K562 (cell line): Measurements from ENCODE around the gene USP8. TPM values are rescaled to one million over a fixed set of nuclear protein-coding genes. Genes with fewer than 3 reads are reported as not detected.
A peak's percentile ranks its signal among the peaks of the same experiment; 100 is the strongest.

Experiments used
- CCAR2 ChIP-seq: fragments of 200-400 bp; formaldehyde crosslinking; IDR thresholded peaks from 2 replicates; pipeline ENCODE4 v1.6.1; 2017; ENCODE audit warnings: mild to moderate bottlenecking, low read depth, low read length
- HDAC6 ChIP-seq: IDR thresholded peaks from 2 replicates; pipeline ENCODE4 v1.6.1; 2012; ENCODE audit warnings: low read depth, mild to moderate bottlenecking, control low read depth, inconsistent platforms, low read length, moderate library complexity
- KAT2B ChIP-seq: IDR thresholded peaks from one replicate; pipeline ENCODE4 v1.6.1; 2012; ENCODE audit warnings: low read depth, mild to moderate bottlenecking, control low read depth, inconsistent platforms, low read length, moderate library complexity
- KDM1A ChIP-seq, 2 experiments: fragments of 450-650 bp; IDR thresholded peaks; 2 replicates each; pipeline ENCODE4 v1.6.1; 2016; ENCODE audit warnings: mild to moderate bottlenecking in 2 of 2
- NR2C1 ChIP-seq, 2 experiments: fragments of 450-650 bp; IDR thresholded peaks; 2 replicates each; pipeline ENCODE4 v1.6.1; 2017; ENCODE audit warnings: mild to moderate bottlenecking in 2 of 2, antibody characterized with exemption in 1 of 2, inconsistent platforms in 1 of 2, missing compliant biosample characterization in 1 of 2, missing genetic modification characterization in 1 of 2
- NR4A1 ChIP-seq, 2 experiments: fragments of 250-450 bp in 1 of 2; fragments of 450-650 bp in 1 of 2; sonication (Bioruptor Pico) in 1 of 2; IDR thresholded peaks; 2 replicates each; pipeline versions ENCODE4 v1.4.0 to v1.6.1; 2016 to 2020; ENCODE audit warnings: mild to moderate bottlenecking in 2 of 2, missing compliant biosample characterization in 1 of 2, missing genetic modification characterization in 1 of 2, moderate library complexity in 1 of 2
- POU5F1 ChIP-seq: fragments of 150-350 bp; IDR thresholded peaks from 2 replicates; pipeline ENCODE4 v1.6.1; 2014; ENCODE audit warnings: borderline replicate concordance, low read length, low read depth, mild to moderate bottlenecking; ENCODE audit not compliant: partially characterized antibody
- ZNF140 ChIP-seq: fragments of 250-450 bp; sonication (Bioruptor Pico); IDR thresholded peaks from 2 replicates; pipeline ENCODE4 v1.8.0; 2021; ENCODE audit warnings: moderate library complexity, mild to moderate bottlenecking, inconsistent platforms
- polyA plus RNA-seq, 8 experiments: library from polyadenylated mRNA; depleted of rRNA in 4 of 8; stranded (reverse) in 5 of 8; unstranded in 3 of 8; fragments of >200 nt; fragmentation: Nextera tagmentation in 2 of 8; fragmentation: Illumina TruSeq in 1 of 8; extraction: Ambion mirVana in 2 of 8; extraction: Trizol in 1 of 8; gene quantifications; 2 replicates each; pipeline versions ENCODE4 v1.2.1 to v1.2.3, GENCODE V29; 2011 to 2014; ENCODE audit warnings: inconsistent platforms in 1 of 8, missing spikeins in 1 of 8
- total RNA-seq, 7 experiments: library from RNA; depleted of rRNA in 6 of 7; stranded (reverse); fragments of >200 nt in 6 of 7; fragmentation: Illumina TruSeq in 2 of 7; extraction: Trizol in 2 of 7; gene quantifications; 2 replicates each; pipeline versions ENCODE4 v1.2.1 to v1.2.3, GENCODE V29; 2011 to 2021; ENCODE audit warnings: low replicate concordance in 1 of 7
- TF ChIP-seq, protein P1 (sequence below), 2 experiments: fragments of 200-800 bp in 1 of 2; sonication (Bioruptor generic) in 1 of 2; sonication (generic) in 1 of 2; formaldehyde crosslinking in 1 of 2; IDR thresholded peaks in 1 of 2; conservative IDR thresholded peaks in 1 of 2; 2 replicates each; pipeline versions ENCODE4 v1.5.0 to v1.6.1; 2016 to 2020; ENCODE audit warnings: missing compliant biosample characterization in 1 of 2, missing genetic modification characterization in 1 of 2, missing genetic modification reagents in 1 of 2
- TF ChIP-seq, protein P2 (sequence below): sonication (generic); formaldehyde crosslinking; IDR thresholded peaks from 2 replicates; pipeline ENCODE4 v1.8.0; 2022; ENCODE audit warnings: mild to moderate bottlenecking, missing genetic modification reagents
- TF ChIP-seq, protein P3 (sequence below): IDR thresholded peaks from 2 replicates; pipeline ENCODE4 v1.6.1; 2011; ENCODE audit warnings: borderline replicate concordance, low read depth, mild to moderate bottlenecking, moderate library complexity, low read length; ENCODE audit not compliant: insufficient read depth, poor library complexity, severe bottlenecking
- TF ChIP-seq, protein P4 (sequence below): fragments of 450-650 bp; formaldehyde crosslinking; IDR thresholded peaks from 2 replicates; pipeline ENCODE4 v1.4.0; 2020; ENCODE audit warnings: mild to moderate bottlenecking, mixed read lengths
- TF ChIP-seq, protein P5 (sequence below): fragments of 450-650 bp; IDR thresholded peaks from 2 replicates; pipeline ENCODE4 v1.6.1; 2017; ENCODE audit warnings: mild to moderate bottlenecking, moderate library complexity

The USP8 gene
- total and polyA plus RNA-seq, 9 of the 15 experiments (the other 6 are each of a cell fraction or from before 2014, with no cell fraction given): 35.1 to 58.4 (median 46.1) TPM

DNA sequence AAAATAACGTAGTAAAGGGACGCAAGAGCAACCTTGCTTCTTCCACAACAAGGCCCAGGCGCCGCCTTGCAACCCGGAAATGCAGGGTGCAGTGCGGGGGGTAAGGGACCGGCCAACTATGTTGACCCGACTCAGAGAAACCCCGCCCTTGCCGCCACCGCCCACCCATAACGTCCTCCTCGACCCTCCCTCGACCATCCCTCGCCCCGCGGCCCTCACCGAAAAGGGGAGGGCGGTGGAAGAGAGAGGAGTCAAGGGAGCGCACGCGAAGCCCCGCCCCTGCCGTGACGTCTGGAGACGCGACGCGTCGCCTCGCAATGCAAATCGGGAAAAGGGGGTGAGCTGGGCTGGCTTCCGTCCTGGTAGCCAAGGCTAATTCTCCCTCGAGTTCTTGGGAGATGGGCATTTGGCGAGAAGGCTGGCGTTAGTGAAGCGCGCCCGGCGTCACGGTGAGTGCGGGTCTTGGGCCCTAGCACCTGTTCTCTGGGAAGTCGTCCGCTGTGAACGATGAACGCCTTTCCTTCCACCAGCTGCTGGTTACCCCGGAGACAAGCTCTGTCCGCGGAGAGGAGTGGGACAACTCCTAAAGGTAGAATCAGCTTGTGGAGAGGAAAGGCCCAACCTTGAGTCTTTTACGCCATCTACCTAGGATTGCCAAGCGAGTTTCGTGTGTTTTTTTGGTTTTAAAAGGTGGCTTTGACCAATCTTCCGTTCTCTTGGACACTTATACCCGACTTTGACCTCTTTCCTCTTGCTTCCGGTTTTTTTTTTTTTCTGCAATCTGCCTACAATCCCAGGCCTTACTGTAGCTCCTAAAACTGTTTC, at the start of gene USP8 (continued):
- TF ChIP-seq CCAR2 (no peak), ZNF140 (CRISPR knock-in tag) (no peak), KAT2B (no peak), NR4A1 (CRISPR knock-in tag; IDR thresholded peaks at IDR 0.05) (peak; percentile 35; the same call in 1 of the 2 replicates), NR4A1 (tag; IDR thresholded peaks at IDR 0.05) (no peak), KDM1A (IDR thresholded peaks at IDR 0.05) (no peak; a peak in 2 of 4 replicates), HDAC6 (no peak), POU5F1 (no peak), NR2C1 (IDR thresholded peaks at IDR 0.05) (no peak; the same call in 1 of the 2 replicates), NR2C1 (tag; IDR thresholded peaks at IDR 0.05) (no peak)
- TF ChIP-seq, protein P1, sequence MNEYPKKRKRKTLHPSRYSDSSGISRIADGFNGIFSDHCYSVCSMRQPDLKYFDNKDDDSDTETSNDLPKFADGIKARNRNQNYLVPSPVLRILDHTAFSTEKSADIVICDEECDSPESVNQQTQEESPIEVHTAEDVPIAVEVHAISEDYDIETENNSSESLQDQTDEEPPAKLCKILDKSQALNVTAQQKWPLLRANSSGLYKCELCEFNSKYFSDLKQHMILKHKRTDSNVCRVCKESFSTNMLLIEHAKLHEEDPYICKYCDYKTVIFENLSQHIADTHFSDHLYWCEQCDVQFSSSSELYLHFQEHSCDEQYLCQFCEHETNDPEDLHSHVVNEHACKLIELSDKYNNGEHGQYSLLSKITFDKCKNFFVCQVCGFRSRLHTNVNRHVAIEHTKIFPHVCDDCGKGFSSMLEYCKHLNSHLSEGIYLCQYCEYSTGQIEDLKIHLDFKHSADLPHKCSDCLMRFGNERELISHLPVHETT (CRISPR knock-in tag; conservative IDR thresholded peaks at IDR 0.05 in 1 of 2, IDR thresholded peaks at IDR 0.05 in 1 of 2): peak in 1 of 2 experiments; percentile 72; a peak in 2 of 4 replicates
- TF ChIP-seq, protein P2, sequence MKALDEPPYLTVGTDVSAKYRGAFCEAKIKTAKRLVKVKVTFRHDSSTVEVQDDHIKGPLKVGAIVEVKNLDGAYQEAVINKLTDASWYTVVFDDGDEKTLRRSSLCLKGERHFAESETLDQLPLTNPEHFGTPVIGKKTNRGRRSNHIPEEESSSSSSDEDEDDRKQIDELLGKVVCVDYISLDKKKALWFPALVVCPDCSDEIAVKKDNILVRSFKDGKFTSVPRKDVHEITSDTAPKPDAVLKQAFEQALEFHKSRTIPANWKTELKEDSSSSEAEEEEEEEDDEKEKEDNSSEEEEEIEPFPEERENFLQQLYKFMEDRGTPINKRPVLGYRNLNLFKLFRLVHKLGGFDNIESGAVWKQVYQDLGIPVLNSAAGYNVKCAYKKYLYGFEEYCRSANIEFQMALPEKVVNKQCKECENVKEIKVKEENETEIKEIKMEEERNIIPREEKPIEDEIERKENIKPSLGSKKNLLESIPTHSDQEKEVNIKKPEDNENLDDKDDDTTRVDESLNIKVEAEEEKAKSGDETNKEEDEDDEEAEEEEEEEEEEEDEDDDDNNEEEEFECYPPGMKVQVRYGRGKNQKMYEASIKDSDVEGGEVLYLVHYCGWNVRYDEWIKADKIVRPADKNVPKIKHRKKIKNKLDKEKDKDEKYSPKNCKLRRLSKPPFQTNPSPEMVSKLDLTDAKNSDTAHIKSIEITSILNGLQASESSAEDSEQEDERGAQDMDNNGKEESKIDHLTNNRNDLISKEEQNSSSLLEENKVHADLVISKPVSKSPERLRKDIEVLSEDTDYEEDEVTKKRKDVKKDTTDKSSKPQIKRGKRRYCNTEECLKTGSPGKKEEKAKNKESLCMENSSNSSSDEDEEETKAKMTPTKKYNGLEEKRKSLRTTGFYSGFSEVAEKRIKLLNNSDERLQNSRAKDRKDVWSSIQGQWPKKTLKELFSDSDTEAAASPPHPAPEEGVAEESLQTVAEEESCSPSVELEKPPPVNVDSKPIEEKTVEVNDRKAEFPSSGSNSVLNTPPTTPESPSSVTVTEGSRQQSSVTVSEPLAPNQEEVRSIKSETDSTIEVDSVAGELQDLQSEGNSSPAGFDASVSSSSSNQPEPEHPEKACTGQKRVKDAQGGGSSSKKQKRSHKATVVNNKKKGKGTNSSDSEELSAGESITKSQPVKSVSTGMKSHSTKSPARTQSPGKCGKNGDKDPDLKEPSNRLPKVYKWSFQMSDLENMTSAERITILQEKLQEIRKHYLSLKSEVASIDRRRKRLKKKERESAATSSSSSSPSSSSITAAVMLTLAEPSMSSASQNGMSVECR (CRISPR knock-in tag): peak; percentile 87
- TF ChIP-seq, protein P3, sequence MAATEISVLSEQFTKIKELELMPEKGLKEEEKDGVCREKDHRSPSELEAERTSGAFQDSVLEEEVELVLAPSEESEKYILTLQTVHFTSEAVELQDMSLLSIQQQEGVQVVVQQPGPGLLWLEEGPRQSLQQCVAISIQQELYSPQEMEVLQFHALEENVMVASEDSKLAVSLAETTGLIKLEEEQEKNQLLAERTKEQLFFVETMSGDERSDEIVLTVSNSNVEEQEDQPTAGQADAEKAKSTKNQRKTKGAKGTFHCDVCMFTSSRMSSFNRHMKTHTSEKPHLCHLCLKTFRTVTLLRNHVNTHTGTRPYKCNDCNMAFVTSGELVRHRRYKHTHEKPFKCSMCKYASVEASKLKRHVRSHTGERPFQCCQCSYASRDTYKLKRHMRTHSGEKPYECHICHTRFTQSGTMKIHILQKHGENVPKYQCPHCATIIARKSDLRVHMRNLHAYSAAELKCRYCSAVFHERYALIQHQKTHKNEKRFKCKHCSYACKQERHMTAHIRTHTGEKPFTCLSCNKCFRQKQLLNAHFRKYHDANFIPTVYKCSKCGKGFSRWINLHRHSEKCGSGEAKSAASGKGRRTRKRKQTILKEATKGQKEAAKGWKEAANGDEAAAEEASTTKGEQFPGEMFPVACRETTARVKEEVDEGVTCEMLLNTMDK: no peak
- TF ChIP-seq, protein P4, sequence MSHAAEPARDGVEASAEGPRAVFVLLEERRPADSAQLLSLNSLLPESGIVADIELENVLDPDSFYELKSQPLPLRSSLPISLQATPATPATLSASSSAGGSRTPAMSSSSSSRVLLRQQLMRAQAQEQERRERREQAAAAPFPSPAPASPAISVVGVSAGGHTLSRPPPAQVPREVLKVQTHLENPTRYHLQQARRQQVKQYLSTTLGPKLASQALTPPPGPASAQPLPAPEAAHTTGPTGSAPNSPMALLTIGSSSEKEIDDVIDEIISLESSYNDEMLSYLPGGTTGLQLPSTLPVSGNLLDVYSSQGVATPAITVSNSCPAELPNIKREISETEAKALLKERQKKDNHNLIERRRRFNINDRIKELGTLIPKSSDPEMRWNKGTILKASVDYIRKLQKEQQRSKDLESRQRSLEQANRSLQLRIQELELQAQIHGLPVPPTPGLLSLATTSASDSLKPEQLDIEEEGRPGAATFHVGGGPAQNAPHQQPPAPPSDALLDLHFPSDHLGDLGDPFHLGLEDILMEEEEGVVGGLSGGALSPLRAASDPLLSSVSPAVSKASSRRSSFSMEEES (CRISPR knock-in tag): no peak
- TF ChIP-seq, protein P5, sequence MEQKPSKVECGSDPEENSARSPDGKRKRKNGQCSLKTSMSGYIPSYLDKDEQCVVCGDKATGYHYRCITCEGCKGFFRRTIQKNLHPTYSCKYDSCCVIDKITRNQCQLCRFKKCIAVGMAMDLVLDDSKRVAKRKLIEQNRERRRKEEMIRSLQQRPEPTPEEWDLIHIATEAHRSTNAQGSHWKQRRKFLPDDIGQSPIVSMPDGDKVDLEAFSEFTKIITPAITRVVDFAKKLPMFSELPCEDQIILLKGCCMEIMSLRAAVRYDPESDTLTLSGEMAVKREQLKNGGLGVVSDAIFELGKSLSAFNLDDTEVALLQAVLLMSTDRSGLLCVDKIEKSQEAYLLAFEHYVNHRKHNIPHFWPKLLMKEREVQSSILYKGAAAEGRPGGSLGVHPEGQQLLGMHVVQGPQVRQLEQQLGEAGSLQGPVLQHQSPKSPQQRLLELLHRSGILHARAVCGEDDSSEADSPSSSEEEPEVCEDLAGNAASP: no peak
